ENCODE measurements around the gene JPH3. TPM values are rescaled to one million over a fixed set of nuclear protein-coding genes. Genes with fewer than 3 reads are reported as not detected.

Gene JPH3
- total and polyA plus RNA-seq, 2 experiments from 2014 or later, result 1.8 to 4.8 TPM

DNA sequence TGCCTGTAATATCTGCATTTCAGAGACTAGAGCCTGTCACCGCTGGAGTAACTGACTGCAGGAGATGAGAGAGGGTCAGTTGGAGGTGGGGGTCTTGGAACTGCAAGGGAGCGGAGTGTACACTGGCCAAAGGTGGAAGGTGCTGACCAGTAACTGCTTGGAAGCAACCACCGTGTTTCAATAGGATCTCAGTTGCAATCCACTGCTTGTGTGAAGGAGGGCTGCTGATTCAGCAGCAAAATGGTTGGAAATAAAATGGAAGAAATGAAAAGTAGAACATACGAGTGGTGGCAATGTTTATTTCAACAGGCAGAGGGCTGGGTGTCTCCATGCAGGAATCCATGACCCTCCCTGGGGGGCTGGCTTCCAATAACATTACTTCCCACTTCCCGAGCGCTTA, 2.1 kb upstream of the JPH3 start:
- WGBS (ENCODE audit: low lambda C conversion rate, missing lambda C conversion rate), result 82% methylated on average over 6 of the region's 6 CpGs
- Histone ChIP-seq H3K4me2 (no peak overlapping the region), H3K36me3 (replicated peaks; ENCODE audit: insufficient read depth, low read depth) (no peaks in the 10 kb centered on the region), H3K4me3 (no peak overlapping the region), H3K79me2 (no peaks in the 10 kb centered on the region), H3K27ac (no peak overlapping the region), H4K20me1 (ENCODE audit: insufficient read depth, poor library complexity, severe bottlenecking) (no peaks in the 10 kb centered on the region), H3K27me3 (peaks cover 69% of the 10 kb centered on the region), H2AFZ (no peak overlapping the region), H3K4me1 (ENCODE audit: insufficient read depth) (peaks cover 6% of the 10 kb centered on the region), H3K9me2 (replicated peaks; ENCODE audit: insufficient read depth) (no peaks in the 10 kb centered on the region), H3K9me3 (ENCODE audit: low read depth) (no peaks in the 10 kb centered on the region)
- TF ChIP-seq, protein P1, sequence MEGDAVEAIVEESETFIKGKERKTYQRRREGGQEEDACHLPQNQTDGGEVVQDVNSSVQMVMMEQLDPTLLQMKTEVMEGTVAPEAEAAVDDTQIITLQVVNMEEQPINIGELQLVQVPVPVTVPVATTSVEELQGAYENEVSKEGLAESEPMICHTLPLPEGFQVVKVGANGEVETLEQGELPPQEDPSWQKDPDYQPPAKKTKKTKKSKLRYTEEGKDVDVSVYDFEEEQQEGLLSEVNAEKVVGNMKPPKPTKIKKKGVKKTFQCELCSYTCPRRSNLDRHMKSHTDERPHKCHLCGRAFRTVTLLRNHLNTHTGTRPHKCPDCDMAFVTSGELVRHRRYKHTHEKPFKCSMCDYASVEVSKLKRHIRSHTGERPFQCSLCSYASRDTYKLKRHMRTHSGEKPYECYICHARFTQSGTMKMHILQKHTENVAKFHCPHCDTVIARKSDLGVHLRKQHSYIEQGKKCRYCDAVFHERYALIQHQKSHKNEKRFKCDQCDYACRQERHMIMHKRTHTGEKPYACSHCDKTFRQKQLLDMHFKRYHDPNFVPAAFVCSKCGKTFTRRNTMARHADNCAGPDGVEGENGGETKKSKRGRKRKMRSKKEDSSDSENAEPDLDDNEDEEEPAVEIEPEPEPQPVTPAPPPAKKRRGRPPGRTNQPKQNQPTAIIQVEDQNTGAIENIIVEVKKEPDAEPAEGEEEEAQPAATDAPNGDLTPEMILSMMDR (IDR thresholded peaks at IDR 0.05; ENCODE audit: poor library complexity), result no peak
- TF ChIP-seq EZH2 (IDR thresholded peaks at IDR 0.05; ENCODE audit: borderline replicate concordance) (no peak), EZH2phosphoT487 (IDR thresholded peaks at IDR 0.05; ENCODE audit: low read depth, severe bottlenecking, unreplicated experiment) (no peak)
- no peak for DNase-seq (ENCODE audit: low spot score)

DNA sequence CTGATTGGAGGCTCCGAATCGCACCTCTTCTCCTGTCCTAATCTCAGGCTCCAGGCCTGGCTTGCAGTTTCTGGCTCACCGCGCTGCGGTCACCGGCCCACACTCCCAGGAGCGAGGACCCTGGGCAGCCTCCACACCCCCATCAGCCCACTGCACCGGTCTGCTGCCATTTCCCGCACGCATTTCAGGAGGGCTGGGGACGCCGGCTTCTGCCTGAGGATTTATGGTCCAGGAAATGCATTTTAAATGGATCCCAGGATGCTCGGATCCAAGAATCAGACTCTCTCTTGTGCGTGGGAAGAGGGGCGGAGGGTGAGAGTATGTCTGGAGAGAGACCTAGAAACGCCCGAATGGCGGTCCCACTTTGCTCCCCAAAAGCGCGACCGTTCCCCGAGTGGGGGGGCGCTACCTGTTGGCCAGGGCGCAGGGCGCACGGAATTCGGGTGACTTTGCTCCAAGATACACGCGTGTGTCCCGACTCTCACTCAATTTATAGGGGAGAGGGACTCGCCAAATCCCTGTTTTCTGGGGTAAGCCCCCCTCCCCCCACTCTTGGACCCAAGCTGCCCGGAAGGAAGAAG, 817 bp upstream of the JPH3 start:
- Histone ChIP-seq H3K9me2 (replicated peaks; ENCODE audit: insufficient read depth) (no peaks in the 10 kb centered on the region), H3K79me2 (no peaks in the 10 kb centered on the region), H3K9me3 (ENCODE audit: low read depth) (no peaks in the 10 kb centered on the region), H3K36me3 (replicated peaks; ENCODE audit: insufficient read depth, low read depth) (no peaks in the 10 kb centered on the region), H3K27me3 (peaks cover 71% of the 10 kb centered on the region), H4K20me1 (ENCODE audit: insufficient read depth, poor library complexity, severe bottlenecking) (no peaks in the 10 kb centered on the region), H3K4me3 (no peak overlapping the region), H2AFZ (no peak overlapping the region), H3K4me2 (peak overlapping the region; percentile 78), H3K4me1 (ENCODE audit: insufficient read depth) (peaks cover 6% of the 10 kb centered on the region), H3K27ac (no peak overlapping the region)
- peak; percentile 85 for TF ChIP-seq EZH2 (IDR thresholded peaks at IDR 0.05; ENCODE audit: borderline replicate concordance)
- TF ChIP-seq, protein P1 (IDR thresholded peaks at IDR 0.05; ENCODE audit: poor library complexity), result no peak
- TF ChIP-seq EZH2phosphoT487 (IDR thresholded peaks at IDR 0.05; ENCODE audit: low read depth, severe bottlenecking, unreplicated experiment), result no peak
- DNase-seq (ENCODE audit: low spot score), result no peak
- whole genome bisulfite sequencing (ENCODE audit: low lambda C conversion rate, missing lambda C conversion rate), result 8% methylated on average over 32 of the region's 32 CpGs

DNA sequence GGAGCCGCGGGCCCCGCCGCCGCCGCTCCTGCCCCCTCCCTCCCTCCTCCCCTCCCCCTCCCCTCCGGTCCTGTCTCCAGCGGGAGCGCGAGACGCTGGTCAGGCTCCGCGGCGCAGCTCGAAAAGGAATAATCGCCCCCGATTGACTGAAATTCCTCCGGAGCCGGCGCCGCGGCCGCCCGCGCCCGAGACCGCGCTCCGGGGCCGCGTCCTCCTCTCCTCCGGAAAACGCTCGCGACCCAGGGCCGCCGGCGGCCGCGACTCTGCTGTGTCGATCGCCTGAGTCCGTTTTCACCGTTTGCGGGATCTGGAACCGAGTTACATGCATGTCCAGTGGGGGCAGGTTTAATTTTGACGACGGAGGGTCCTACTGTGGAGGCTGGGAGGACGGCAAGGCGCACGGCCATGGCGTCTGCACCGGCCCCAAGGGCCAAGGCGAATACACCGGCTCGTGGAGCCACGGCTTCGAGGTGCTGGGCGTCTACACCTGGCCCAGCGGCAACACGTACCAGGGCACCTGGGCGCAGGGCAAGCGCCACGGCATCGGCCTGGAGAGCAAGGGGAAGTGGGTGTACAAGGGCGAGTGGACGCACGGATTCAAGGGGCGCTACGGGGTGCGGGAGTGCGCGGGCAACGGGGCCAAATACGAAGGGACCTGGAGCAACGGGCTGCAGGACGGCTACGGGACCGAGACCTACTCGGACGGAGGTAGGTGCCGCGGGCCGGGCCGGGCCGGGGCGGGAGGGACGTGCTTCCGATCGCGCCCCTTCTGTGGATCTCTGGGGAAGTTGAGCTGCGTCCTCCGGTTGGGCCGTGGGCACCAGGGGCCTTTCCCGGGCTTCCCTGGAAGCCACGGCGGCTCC, 744 bp downstream of the JPH3 start:
- H3K9me2 ChIP-seq (replicated peaks; ENCODE audit: insufficient read depth), result no peaks in the 10 kb centered on the region
- peaks cover 6% of the 10 kb centered on the region for H3K4me1 ChIP-seq (ENCODE audit: insufficient read depth)
- H2AFZ ChIP-seq, result no peak overlapping the region
- TF ChIP-seq, protein P1 (IDR thresholded peaks at IDR 0.05; ENCODE audit: poor library complexity), result no peak
- TF ChIP-seq EZH2 (IDR thresholded peaks at IDR 0.05; ENCODE audit: borderline replicate concordance) (peak; percentile 74), EZH2phosphoT487 (IDR thresholded peaks at IDR 0.05; ENCODE audit: low read depth, severe bottlenecking, unreplicated experiment) (peak; percentile 54)
- no peaks in the 10 kb centered on the region for H3K79me2 ChIP-seq
- H3K4me3 ChIP-seq, result peak overlapping the region; percentile 42
- H3K36me3 ChIP-seq (replicated peaks; ENCODE audit: insufficient read depth, low read depth), result no peaks in the 10 kb centered on the region
- H3K4me2 ChIP-seq, result peak overlapping the region; percentile 91
- H3K9me3 ChIP-seq (ENCODE audit: low read depth), result no peaks in the 10 kb centered on the region
- peaks cover 69% of the 10 kb centered on the region for H3K27me3 ChIP-seq
- under 1% methylated on average over 62 of the region's 97 CpGs for WGBS (ENCODE audit: low lambda C conversion rate, missing lambda C conversion rate)
- H3K27ac ChIP-seq, result no peak overlapping the region
- DNase-seq (ENCODE audit: low spot score), result no peak
- H4K20me1 ChIP-seq (ENCODE audit: insufficient read depth, poor library complexity, severe bottlenecking), result no peaks in the 10 kb centered on the region
